HepG2 (cell line): ENCODE results near the gene C1QL4. TPM values are rescaled to one million over a fixed set of nuclear protein-coding genes. Genes with fewer than 3 reads are reported as not detected.

ENCODE experiments used
- ATRX ChIP-seq: sonication (generic); formaldehyde crosslinking; IDR thresholded peaks from 2 replicates; pipeline ENCODE4 v1.4.0; 2020; ENCODE audit warnings: missing genetic modification reagents, borderline replicate concordance
- HMG20B ChIP-seq: conservative IDR thresholded peaks from 2 replicates; pipeline ENCODE4 v1.6.1; 2016; ENCODE audit warnings: missing genetic modification reagents, missing compliant biosample characterization
- HMGA1 ChIP-seq: sonication (generic); formaldehyde crosslinking; conservative IDR thresholded peaks from 2 replicates; pipeline ENCODE4 v1.4.0; 2020; ENCODE audit warnings: missing genetic modification reagents
- HNF4G ChIP-seq, 2 experiments: sonication (generic) in 1 of 2; formaldehyde crosslinking in 1 of 2; IDR thresholded peaks; 2 replicates each; pipeline versions ENCODE4 v1.4.0 to v1.6.1; 2011 to 2020; ENCODE audit warnings: borderline replicate concordance in 2 of 2, low read depth in 2 of 2, mild to moderate bottlenecking in 2 of 2, low read length in 1 of 2, missing genetic modification reagents in 1 of 2, moderate library complexity in 1 of 2
- NONO ChIP-seq, 2 experiments: fragments of 450-650 bp in 1 of 2; sonication (generic) in 1 of 2; formaldehyde crosslinking in 1 of 2; IDR thresholded peaks in 1 of 2; conservative IDR thresholded peaks in 1 of 2; 2 replicates each; pipeline versions ENCODE4 v1.6.1 to v1.8.0; 2017 to 2022; ENCODE audit warnings: mild to moderate bottlenecking in 1 of 2, missing genetic modification reagents in 1 of 2, moderate library complexity in 1 of 2
- XRCC5 ChIP-seq: fragments of 200-400 bp; formaldehyde crosslinking; optimal IDR thresholded peaks from 2 replicates; pipeline ENCODE3; 2017; ENCODE audit warnings: mild to moderate bottlenecking, low read length
- ZFP62 ChIP-seq: sonication (generic); formaldehyde crosslinking; IDR thresholded peaks from 2 replicates; pipeline ENCODE4 v1.4.0; 2020; ENCODE audit warnings: missing genetic modification reagents
- ZKSCAN8 ChIP-seq: IDR thresholded peaks from 2 replicates; pipeline ENCODE4 v1.6.1; 2016; ENCODE audit warnings: borderline replicate concordance, missing genetic modification reagents, missing compliant biosample characterization
- ZNF225 ChIP-seq: sonication (generic); formaldehyde crosslinking; IDR thresholded peaks from 2 replicates; pipeline ENCODE4 v1.4.0; 2020; ENCODE audit warnings: mild to moderate bottlenecking, missing genetic modification reagents
- ZNF33B ChIP-seq: sonication (generic); formaldehyde crosslinking; IDR thresholded peaks from 2 replicates; pipeline ENCODE4 v1.5.1; 2020; ENCODE audit warnings: mild to moderate bottlenecking, missing genetic modification reagents
- ZNF460 ChIP-seq: sonication (generic); formaldehyde crosslinking; IDR thresholded peaks from 2 replicates; pipeline ENCODE4 v1.5.1; 2020; ENCODE audit warnings: missing genetic modification reagents, mild to moderate bottlenecking, borderline replicate concordance
- ZNF772 ChIP-seq: sonication (generic); formaldehyde crosslinking; IDR thresholded peaks from 2 replicates; pipeline ENCODE4 v1.5.0; 2020; ENCODE audit warnings: mild to moderate bottlenecking, missing genetic modification reagents
- ZNF878 ChIP-seq: sonication (generic); formaldehyde crosslinking; IDR thresholded peaks from 2 replicates; pipeline ENCODE4 v1.8.1; 2023; ENCODE audit warnings: mild to moderate bottlenecking, missing genetic modification reagents, moderate library complexity
- polyA plus RNA-seq, 8 experiments: library from polyadenylated mRNA; depleted of rRNA in 3 of 8; stranded (reverse) in 7 of 8; unstranded in 1 of 8; fragments of >200 nt; fragmentation: Illumina TruSeq in 4 of 8; extraction: Trizol in 4 of 8; gene quantifications; 2 replicates each; pipeline versions ENCODE4 v1.2.1 to v1.2.3, GENCODE V29; 2011 to 2016; ENCODE audit warnings: low read depth in 4 of 8, missing spikeins in 1 of 8, mixed read lengths in 1 of 8; ENCODE audit not compliant: insufficient read depth in 1 of 8
- total RNA-seq, 5 experiments: library from RNA; depleted of rRNA; stranded (reverse); fragments of >200 nt; fragmentation: Illumina TruSeq; extraction: Trizol; gene quantifications; 2 replicates each; pipeline ENCODE4 v1.2.3, GENCODE V29; 2016; ENCODE audit warnings: low read depth in 1 of 5
- TF ChIP-seq, protein P1 (sequence below), 2 experiments: sonication (generic) in 1 of 2; formaldehyde crosslinking in 1 of 2; IDR thresholded peaks; 2 replicates each; pipeline versions ENCODE4 v1.4.0 to v1.6.1; 2018 to 2020; ENCODE audit warnings: missing genetic modification reagents in 2 of 2, borderline replicate concordance in 1 of 2, low read depth in 1 of 2, mild to moderate bottlenecking in 1 of 2, missing biosample characterization in 1 of 2
- TF ChIP-seq, protein P2 (sequence below): IDR thresholded peaks from 2 replicates; pipeline ENCODE4 v1.6.1; 2016; ENCODE audit warnings: low read depth, borderline replicate concordance
- TF ChIP-seq, protein P3 (sequence below): sonication (generic); formaldehyde crosslinking; IDR thresholded peaks from 2 replicates; pipeline ENCODE4 v1.4.0; 2020; ENCODE audit warnings: missing genetic modification reagents
- TF ChIP-seq, protein P4 (sequence below): IDR thresholded peaks from 2 replicates; pipeline ENCODE4 v1.6.1; 2018; ENCODE audit warnings: missing genetic modification reagents, mild to moderate bottlenecking, missing compliant biosample characterization

C1QL4 gene
- total and polyA plus RNA-seq, 2 of the 13 experiments (the other 11 are each of a cell fraction or from before 2014, with no cell fraction given): 0.03 TPM; not detected in 1

DNA sequence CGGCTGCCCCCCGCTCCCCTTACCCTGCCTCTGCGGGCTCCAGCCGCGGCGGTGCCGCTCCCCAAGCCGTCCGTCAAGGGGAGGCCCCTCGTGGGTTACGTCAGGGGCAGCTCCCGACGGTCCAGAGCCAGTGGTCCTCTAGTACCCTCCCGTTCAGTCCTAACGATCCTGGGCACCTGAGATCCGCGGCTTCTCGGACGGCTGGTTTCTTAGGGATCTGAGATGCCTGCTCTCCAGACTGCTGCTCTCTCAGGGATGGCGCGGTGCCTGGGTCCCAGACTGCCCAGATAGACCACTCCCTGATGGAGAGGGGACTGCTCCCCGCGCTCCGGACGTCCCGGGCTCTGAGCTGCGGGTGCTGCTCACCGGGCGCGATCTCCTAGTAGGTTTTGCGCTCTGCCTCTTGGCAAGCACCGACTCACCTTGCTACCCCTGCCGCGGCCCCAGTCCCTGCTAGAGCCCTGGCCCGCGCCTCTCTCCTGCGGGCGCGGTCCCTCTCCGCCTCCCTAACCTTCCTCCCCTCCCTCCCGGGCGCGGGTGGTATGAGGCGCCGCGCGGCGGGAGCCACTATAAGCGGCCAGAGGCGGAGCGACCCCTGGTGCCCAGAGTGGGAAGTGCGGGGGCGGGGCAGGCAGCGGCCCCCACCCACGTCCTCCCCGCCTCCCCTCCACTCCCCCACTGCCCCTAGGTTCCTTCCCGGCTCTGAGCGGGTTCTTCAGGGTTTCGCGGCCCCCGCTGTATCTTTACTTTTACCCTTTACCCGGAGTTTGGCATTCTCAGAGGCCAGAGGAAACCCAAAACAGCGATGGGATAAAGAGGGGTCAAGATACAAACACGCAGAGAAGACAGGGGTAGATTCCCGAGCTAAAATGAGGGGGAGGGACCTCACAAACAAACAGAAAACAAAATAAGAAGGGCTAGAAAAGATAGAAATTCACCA lies at the start of gene C1QL4 (continued):
- TF ChIP-seq ZKSCAN8: no peak
- no peak for TF ChIP-seq HMGA1
- no peak for TF ChIP-seq ZNF460
- no peak for TF ChIP-seq ATRX (CRISPR knock-in tag)
- no peak for TF ChIP-seq ZNF878 (CRISPR knock-in tag)
- TF ChIP-seq HNF4G (IDR thresholded peaks at IDR 0.05; ENCODE audit: borderline replicate concordance, low read depth, low read length): no peak
- TF ChIP-seq HNF4G (CRISPR knock-in tag; IDR thresholded peaks at IDR 0.05; ENCODE audit: borderline replicate concordance, low read depth): no peak
- TF ChIP-seq, protein P1, sequence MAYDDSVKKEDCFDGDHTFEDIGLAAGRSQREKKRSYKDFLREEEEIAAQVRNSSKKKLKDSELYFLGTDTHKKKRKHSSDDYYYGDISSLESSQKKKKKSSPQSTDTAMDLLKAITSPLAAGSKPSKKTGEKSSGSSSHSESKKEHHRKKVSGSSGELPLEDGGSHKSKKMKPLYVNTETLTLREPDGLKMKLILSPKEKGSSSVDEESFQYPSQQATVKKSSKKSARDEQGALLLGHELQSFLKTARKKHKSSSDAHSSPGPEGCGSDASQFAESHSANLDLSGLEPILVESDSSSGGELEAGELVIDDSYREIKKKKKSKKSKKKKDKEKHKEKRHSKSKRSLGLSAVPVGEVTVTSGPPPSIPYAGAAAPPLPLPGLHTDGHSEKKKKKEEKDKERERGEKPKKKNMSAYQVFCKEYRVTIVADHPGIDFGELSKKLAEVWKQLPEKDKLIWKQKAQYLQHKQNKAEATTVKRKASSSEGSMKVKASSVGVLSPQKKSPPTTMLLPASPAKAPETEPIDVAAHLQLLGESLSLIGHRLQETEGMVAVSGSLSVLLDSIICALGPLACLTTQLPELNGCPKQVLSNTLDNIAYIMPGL (CRISPR knock-in tag; IDR thresholded peaks at IDR 0.05; ENCODE audit: borderline replicate concordance in 1 of 2, low read depth in 1 of 2): peak; percentile 31 to 79; a peak in 3 of 4 replicates
- TF ChIP-seq, protein P2, sequence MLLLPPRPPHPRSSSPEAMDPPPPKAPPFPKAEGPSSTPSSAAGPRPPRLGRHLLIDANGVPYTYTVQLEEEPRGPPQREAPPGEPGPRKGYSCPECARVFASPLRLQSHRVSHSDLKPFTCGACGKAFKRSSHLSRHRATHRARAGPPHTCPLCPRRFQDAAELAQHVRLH (CRISPR knock-in tag): no peak
- TF ChIP-seq NONO (IDR thresholded peaks at IDR 0.05): no peak
- TF ChIP-seq NONO (CRISPR knock-in tag; conservative IDR thresholded peaks at IDR 0.05): no peak
- TF ChIP-seq ZNF772 (CRISPR knock-in tag): no peak
- TF ChIP-seq, protein P3, sequence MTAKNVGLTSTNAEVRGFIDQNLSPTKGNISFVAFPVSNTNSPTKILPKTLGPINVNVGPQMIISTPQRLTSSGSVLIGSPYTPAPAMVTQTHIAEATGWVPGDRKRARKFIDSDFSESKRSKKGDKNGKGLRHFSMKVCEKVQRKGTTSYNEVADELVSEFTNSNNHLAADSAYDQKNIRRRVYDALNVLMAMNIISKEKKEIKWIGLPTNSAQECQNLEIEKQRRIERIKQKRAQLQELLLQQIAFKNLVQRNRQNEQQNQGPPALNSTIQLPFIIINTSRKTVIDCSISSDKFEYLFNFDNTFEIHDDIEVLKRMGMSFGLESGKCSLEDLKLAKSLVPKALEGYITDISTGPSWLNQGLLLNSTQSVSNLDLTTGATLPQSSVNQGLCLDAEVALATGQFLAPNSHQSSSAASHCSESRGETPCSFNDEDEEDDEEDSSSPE: peak; percentile 53
- TF ChIP-seq, protein P4, sequence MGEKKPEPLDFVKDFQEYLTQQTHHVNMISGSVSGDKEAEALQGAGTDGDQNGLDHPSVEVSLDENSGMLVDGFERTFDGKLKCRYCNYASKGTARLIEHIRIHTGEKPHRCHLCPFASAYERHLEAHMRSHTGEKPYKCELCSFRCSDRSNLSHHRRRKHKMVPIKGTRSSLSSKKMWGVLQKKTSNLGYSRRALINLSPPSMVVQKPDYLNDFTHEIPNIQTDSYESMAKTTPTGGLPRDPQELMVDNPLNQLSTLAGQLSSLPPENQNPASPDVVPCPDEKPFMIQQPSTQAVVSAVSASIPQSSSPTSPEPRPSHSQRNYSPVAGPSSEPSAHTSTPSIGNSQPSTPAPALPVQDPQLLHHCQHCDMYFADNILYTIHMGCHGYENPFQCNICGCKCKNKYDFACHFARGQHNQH: no peak
- no peak for TF ChIP-seq ZNF33B
- TF ChIP-seq ZNF225 (CRISPR knock-in tag): no peak
- TF ChIP-seq ZFP62 (CRISPR knock-in tag): no peak
- no peak for TF ChIP-seq HMG20B (CRISPR knock-in tag)
- peak; percentile 55 for TF ChIP-seq XRCC5
